HG03432 (cell line): ENCODE data around the gene ANKH.
"Not testable (repeated sequence)": the region's sequence is repeated elsewhere in the genome, so short reads cannot be mapped to it uniquely, and the experiment has no call there.

Source experiments
- ATAC-seq: cut with Tn5 transposase; IDR thresholded peaks from one replicate; pipeline ENCODE4 v1.9.1; 2021; ENCODE audit warnings: mild to moderate bottlenecking, moderate library complexity; ENCODE audit not compliant: unreplicated experiment

ANKH gene

GRCh38 chr5:14797385-14797784 lies 74.2 kb downstream of the ANKH start:
- not testable (repeated sequence) for ATAC-seq

DNA sequence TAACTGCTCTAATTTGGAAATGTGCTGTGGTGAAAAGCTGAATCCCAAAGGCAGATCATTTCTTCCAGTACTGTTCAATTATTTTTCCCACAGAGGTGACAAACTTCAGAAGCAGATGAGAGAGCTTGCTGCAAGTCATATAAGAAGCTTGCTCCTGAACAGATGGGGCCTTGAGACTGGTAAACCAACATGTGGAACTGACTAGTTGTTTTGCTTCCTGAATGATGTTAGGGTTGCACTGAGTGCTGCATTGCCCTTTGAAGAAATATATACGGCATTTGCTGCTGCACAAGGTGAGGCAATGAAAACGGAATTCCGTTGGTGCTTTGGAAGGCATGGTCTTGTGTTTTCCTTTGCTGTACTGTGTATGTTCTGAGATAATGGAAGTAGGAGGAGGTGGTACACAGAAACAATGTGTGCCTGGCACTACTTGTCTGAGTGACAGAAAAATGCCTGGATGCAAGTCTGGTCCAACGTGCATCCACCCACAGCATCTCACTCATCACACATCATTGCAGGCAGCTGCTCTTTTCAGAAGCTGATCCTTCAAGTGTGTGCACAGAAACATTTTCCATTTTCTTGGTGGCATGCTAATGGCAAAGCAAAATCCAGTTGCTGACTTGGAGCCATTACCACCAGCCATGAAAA lies 76.9 kb downstream of the ANKH start:
- ATAC-seq: no peak

GRCh38 chr5:14793851-14794250 lies 77.7 kb downstream of the ANKH start:
- no peak for ATAC-seq

- ATAC-seq: no peak
Measured at GRCh38 chr5:14790911-14791310, 80.7 kb downstream of the ANKH start.

DNA sequence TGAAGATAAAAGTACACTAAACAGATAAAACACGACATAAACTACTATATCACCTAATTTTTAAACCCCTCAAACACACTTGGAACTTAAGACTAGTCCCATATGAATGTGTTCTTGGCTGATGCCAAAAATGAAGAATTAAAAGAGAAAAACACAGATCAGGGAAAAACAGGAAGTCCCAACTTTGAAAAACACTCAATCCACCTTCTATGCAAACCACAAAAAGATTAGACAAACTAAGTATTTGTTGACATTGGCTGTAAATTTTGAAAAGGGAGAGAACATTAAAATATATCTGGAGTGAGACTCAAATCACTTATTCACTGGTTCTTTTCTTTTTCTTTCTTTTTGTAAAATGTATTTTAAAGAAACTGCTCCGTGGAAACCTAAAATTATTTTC lies 81.4 kb downstream of the ANKH start:
- no peak for ATAC-seq

DNA sequence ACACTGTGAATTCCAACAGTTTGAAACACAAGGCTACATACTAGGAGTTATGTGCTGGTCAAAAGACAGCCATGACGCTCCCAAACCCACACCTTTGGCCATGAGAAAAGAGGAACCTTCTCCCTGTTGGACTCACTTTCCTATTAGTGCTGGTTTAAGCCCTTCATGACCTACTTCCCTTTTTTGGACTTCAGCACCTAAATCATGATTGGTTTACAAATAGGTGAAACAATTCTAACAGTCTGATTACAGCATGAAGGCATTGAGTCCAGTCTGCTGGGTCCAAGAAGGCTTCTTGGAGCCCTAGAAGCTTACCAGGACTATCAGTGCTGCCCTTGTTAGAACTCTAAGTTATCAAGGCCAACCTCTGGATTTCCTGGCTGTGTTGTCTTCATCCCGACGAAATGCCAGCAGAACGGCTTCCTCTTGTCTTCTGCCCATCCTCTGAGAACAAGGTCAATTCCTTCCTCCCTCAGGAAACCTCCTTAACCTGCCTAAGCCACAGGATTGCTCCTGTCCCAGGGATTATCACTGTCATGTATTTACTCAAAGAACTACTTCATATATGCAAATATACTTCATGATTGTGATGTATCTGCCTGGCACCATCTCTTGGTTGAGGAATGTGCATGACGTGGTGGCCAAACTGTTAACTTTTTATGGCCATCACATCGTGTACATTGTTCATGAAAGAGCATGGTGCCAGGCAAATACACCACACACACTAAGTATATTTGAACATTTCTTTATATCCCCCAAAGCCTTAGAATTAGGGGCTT lies 83.6 kb downstream of the ANKH start:
- ATAC-seq: no peak

DNA sequence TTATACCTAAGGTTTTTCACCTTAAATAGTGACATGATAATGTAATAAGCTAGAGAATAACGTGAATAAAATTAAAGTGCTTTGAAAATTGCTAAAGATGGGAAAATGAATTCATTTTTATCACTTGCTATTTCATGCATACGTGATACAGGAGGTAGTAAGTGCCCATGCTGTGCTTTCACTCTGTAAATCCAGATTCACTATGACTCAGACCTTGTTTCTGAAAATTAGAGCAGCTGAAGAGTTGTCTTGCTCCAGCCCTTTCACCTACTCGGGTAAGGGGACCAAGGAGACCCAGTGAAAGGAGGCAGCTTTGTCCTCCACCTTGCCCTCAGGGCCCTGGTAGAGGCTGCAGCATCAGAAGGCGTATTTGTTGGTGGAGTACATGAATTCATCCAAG lies 87.9 kb downstream of the ANKH start:
- peak; percentile 86 for ATAC-seq

DNA sequence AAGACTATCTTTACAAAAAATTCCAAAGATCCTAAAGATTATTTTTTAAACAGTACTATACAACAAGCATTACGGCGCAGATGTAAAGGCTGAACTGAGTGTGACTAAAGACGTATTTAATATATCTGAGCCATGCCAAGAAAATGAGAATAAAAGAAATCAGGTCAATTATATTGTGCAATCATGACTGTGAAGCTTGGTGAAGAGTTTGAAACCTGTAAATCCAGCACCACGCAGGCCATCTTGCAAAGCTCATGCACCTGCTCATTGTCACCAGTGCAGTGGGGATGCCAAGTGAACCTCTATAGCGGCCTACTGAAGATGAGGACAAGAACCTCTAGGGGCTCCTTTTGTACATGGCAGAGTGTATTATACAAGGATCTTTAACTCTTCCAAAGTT lies 89.0 kb downstream of the ANKH start:
- no peak for ATAC-seq

GRCh38 chr5:14781106-14781505 lies 90.5 kb downstream of the ANKH start:
- ATAC-seq: peak; percentile 72

DNA sequence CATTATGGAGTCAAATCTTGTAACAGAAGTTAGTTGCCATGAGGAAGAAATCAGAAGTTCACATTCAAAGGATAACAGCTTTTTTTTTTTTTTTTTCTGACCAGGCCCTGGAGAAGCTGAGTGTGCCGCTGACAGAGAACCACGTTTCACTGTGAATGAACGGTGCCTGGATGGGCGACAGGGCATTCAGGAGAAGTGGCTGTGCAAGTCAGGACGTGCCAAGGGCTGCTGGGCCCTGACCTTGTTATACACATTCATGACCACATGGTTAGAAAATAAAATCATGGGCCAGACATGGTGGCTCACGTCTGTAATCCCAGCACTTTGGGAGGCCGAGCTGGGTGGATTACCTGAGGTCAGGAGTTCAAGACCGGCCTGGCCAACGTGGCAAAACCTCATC lies 91.6 kb downstream of the ANKH start:
- no peak for ATAC-seq

DNA sequence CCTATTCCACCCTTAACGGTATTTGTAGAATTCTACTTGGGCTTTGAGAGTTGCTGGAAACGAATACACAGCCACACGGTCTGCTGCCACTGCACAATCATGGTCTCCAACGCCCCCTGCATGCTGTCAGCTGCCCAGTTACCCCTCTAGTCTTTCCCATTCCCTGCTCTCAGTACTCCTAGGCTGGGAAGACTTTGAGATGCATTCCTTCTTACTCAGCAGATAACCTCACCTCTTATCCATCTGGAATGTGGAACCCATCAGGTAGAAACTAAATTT lies 92.8 kb downstream of the ANKH start:
- ATAC-seq: no peak

DNA sequence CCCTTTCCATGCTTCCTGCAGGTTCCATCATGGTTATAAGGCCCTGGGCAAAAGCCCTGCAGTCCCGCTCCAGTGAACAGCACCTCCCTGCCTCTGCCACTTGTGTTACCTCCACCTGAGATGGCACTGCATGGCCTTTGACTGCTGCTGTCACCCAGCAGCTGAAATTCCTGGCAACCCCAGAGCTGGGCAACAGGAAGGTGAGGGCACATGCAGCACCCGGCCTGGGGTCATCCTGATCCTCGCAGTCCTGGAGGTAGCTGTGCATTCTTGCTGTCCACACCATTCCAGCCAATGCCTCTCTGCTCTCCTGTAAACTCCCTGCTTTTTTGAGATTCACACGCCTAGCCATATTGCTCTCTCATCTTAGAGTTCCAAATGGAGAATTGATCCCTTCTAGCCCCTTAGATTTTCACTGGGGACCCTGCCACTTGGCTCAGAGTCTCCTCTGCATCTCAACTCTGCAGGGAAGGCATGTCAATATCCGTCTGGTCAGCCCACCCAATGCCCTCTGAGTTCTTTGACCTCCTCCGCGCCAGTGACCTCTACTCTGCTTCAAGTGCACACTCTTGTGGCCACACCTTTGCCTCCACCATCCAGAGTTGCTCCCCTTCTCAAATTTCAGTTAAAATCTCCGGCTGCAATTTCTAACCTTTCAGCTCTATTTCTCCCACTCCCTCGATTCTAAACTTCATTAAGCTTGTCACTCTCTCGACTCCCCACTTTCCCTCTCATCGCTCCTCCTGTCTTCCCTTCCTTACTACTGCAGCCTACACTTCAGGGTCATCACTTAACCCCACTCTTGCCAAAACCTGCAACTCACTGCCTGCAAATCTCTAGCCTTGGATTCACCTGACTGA lies 93.4 kb downstream of the ANKH start:
- no peak for ATAC-seq

DNA sequence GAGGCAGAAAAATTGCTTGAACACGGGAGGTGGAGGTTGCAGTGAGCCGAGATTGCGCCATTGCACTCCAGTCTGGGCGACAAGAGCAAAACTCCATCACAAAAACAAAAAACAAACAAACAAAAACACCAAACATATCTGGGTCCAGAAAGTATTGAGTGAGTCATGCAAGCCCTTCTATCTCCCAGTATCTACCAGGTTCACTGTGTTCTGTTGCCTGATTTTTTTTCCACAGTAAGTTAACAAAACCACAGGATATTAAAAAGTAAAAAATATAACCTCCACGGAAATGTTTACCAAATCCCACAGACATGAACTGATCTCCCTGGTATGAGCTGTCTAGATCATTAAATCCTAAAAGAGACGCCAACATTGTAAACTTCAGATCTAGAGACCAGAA lies 94.4 kb downstream of the ANKH start:
- ATAC-seq: no peak

DNA sequence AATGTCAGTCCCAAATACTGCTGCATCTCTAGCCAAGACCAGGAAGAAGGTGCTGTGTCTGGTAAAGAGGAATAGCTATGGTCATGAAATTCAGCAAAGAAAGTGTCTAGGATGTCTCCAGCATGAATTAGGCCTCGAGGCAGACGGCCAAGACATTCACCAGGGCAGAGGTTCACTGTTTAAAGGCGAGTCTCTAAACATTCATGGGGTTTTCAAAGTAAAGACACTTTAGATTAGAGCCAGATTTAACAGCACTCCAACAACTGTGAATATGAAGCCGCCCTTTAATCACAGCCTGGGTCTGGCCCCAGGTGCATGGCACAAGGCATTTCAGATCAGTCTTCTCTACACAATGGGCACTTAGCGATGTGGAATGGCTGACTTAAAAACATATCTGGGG lies 95.0 kb downstream of the ANKH start:
- ATAC-seq: no peak

DNA sequence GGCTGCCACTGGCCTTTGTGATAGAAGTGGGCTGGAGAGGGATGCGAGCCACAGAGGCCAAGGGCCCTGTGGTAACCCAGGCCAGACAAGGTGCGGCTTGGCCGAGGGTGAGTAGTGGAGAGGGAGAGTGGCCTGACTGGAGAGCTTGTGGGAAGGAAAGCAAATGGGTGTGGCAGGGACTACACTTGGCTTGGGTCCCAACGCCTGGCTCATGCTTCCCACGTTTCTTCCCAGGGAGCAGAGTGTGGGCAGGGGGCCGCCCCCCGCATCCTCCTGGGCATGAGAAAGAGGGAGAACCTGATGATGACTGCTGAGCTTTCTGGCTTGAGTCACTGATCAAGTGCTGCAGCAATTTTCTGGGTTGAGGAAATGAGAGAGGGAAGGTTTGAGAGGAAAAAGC lies 95.7 kb downstream of the ANKH start:
- no peak for ATAC-seq

GRCh38 chr5:14773588-14773987 lies 98.0 kb downstream of the ANKH start:
- no peak for ATAC-seq

- no peak for ATAC-seq
Measured at GRCh38 chr5:14771972-14772371, 99.6 kb downstream of the ANKH start.

DNA sequence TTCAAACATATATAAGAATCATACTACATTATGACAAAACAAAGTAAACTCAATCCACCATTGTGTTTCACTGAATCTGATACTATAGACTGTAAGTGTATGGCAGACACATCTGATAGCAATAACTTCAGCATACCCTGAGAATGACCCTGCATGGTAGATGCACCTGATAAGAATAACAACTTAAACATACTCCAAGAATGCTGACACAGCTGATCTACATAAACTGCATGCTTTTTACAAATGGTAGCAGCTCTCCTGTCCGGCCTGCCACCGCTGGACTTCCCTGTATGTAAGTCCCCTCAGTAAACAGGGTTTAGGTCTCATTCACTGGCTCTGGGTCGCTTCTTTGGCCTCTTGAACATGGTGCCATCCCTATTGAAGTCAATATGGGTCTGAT lies 100.4 kb downstream of the ANKH start:
- no peak for ATAC-seq

GRCh38 chr5:14768508-14769365 lies 102.8 kb downstream of the ANKH start:
- no peak for ATAC-seq

DNA sequence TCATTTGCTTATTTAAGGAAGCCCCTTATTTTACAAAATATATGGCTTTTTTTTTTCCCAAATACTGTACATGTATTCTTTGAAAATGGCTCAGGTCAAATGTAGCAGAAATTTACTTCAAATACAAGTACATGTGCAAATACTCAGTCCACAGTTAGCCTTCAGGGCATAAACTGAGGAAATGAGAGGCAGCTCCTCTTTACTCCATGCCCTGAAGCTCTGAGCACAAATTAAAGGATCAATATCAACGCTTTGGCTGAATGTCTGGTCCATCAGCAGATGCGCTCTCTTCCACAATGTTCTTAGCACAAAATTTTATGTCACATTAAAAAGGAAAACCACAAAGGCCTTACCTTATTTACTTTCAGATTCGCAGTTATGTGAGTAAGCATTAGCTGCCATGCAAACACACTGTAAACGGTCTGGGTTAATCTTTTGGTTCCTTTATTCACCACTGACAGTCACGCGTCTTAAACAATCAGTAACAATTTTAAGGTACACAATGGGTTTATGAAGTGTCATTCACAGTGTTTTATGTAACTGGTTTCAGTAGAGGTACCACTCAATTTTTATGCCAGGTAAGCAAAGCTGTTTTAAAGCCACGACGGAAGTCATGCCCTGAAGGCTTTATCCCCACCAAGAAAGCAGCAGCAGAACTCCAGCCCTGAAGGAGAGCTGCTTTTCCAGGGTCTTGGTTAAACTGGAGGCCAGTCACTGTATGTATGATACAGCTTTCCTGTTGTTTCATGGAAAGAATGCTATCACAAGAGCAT lies 103.7 kb downstream of the ANKH start:
- ATAC-seq: peak; percentile 57
